Measurements from ENCODE around the gene ARL15.
"Not testable (repeated sequence)": the region's sequence is repeated elsewhere in the genome, so short reads cannot be mapped to it uniquely, and the experiment has no call there.

Gene ARL15

GRCh38 chr5:54049963-54050362 lies 260.4 kb downstream of the ARL15 start:
- TF ChIP-seq CTCF (IDR thresholded peaks at IDR 0.05; ENCODE audit: insufficient read depth, low read depth, low read length, missing control alignments): no peak
- DNase-seq (ENCODE audit: low read depth): no peak
- no peak overlapping the region for H3K4me3 ChIP-seq (ENCODE audit: low read depth, low read length)

- no peak for TF ChIP-seq CTCF (IDR thresholded peaks at IDR 0.05; ENCODE audit: insufficient read depth, low read depth, low read length, missing control alignments)
- H3K4me3 ChIP-seq (ENCODE audit: low read depth, low read length): no peak overlapping the region
- DNase-seq (ENCODE audit: low read depth): no peak
These were observed 261.2 kb downstream of the ARL15 start for GRCh38 chr5:54049144-54049543.

- no peak for TF ChIP-seq CTCF (IDR thresholded peaks at IDR 0.05; ENCODE audit: insufficient read depth, low read depth, low read length, missing control alignments)
- no peak overlapping the region for H3K4me3 ChIP-seq (ENCODE audit: low read depth, low read length)
- no peak for DNase-seq (ENCODE audit: low read depth)
These were observed 265.1 kb downstream of the ARL15 start for GRCh38 chr5:54045077-54045792.

GRCh38 chr5:54044276-54044675 lies 266.1 kb downstream of the ARL15 start:
- not testable (repeated sequence) for DNase-seq (ENCODE audit: low read depth); H3K4me3 ChIP-seq (ENCODE audit: low read depth, low read length)

GRCh38 chr5:54040804-54041203 lies 269.6 kb downstream of the ARL15 start:
- H3K4me3 ChIP-seq (ENCODE audit: low read depth, low read length): no peak overlapping the region
- no peak for TF ChIP-seq CTCF (IDR thresholded peaks at IDR 0.05; ENCODE audit: insufficient read depth, low read depth, low read length, missing control alignments)
- no peak for DNase-seq (ENCODE audit: low read depth)

GRCh38 chr5:54040018-54040417 lies 270.4 kb downstream of the ARL15 start:
- TF ChIP-seq CTCF (IDR thresholded peaks at IDR 0.05; ENCODE audit: insufficient read depth, low read depth, low read length, missing control alignments): no peak
- no peak overlapping the region for H3K4me3 ChIP-seq (ENCODE audit: low read depth, low read length)
- DNase-seq (ENCODE audit: low read depth): no peak

- DNase-seq (ENCODE audit: low read depth): no peak
- H3K4me3 ChIP-seq (ENCODE audit: low read depth, low read length): no peak overlapping the region
- TF ChIP-seq CTCF (IDR thresholded peaks at IDR 0.05; ENCODE audit: insufficient read depth, low read depth, low read length, missing control alignments): no peak
These were observed 273.2 kb downstream of the ARL15 start for GRCh38 chr5:54037205-54037604.

Data from GM12865 (cell line).